Astrocyte of the spinal cord (primary cell): ENCODE results near the gene PIK3R2.
A peak's percentile ranks its signal among the peaks of the same experiment; 100 is the strongest.

Experiments
- DNase-seq: peaks from one replicate; pipeline ENCODE4 v3.0.0; 2011; ENCODE audit warnings: low read depth, low spot score
- H3K4me3 ChIP-seq: 2 replicates; pipeline ENCODE4 v1.5.1; 2011; ENCODE audit warnings: low read depth, mild to moderate bottlenecking, low read length, moderate library complexity
- in situ Hi-C: cut with HindIII; loops from 2 replicates; pipeline ENCODE4 v1.10.0; 2017; ENCODE audit warnings: low sequenced_read_pairs
- TF ChIP-seq, protein P1 (sequence below): IDR thresholded peaks from 2 replicates; pipeline ENCODE4 v1.5.1; 2012; ENCODE audit warnings: low read depth, mild to moderate bottlenecking, low read length, inconsistent platforms

Gene PIK3R2

DNA sequence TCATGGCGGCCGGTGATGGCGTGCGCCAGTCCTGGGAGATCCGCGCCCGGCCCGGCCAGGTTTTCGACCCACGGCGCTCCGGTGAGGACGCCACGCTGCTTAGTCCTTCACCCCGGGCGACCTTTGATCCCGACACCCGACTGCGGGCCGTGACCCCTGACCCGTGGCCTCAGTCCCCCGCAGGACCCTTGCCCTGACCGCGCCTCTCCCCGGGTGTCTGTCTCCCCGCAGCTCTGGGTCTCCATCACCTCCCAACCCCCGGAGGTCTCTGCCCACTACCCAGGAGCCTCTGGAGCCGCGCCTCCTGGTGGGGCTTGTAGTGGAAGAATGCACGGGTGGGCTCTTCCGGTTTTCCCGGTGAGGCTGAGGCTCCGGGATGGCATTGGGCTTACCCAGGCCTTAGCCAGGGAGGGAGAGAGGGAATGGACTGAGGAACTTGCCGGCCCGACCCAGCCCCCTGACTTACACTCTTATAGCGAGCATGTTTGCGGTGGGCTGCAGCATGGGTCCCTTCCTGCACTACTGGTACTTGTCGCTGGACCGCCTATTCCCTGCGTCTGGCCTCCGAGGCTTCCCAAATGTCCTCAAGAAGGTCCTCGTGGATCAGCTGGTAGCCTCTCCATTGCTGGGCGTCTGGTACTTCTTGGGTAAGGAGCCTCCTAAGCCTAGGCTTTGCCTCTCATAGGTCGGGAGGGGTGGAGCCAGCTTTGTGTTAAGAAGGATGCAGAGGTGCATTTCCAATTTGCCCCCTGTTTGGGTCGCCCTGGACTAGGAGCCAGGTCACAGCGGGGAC, 40.6 kb downstream of the PIK3R2 start:
- in situ Hi-C loops = no loop called here
- TF ChIP-seq, protein P1, sequence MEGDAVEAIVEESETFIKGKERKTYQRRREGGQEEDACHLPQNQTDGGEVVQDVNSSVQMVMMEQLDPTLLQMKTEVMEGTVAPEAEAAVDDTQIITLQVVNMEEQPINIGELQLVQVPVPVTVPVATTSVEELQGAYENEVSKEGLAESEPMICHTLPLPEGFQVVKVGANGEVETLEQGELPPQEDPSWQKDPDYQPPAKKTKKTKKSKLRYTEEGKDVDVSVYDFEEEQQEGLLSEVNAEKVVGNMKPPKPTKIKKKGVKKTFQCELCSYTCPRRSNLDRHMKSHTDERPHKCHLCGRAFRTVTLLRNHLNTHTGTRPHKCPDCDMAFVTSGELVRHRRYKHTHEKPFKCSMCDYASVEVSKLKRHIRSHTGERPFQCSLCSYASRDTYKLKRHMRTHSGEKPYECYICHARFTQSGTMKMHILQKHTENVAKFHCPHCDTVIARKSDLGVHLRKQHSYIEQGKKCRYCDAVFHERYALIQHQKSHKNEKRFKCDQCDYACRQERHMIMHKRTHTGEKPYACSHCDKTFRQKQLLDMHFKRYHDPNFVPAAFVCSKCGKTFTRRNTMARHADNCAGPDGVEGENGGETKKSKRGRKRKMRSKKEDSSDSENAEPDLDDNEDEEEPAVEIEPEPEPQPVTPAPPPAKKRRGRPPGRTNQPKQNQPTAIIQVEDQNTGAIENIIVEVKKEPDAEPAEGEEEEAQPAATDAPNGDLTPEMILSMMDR = no peak
- H3K4me3 ChIP-seq = peak overlapping the region; percentile 81
- DNase-seq = no peak

DNA sequence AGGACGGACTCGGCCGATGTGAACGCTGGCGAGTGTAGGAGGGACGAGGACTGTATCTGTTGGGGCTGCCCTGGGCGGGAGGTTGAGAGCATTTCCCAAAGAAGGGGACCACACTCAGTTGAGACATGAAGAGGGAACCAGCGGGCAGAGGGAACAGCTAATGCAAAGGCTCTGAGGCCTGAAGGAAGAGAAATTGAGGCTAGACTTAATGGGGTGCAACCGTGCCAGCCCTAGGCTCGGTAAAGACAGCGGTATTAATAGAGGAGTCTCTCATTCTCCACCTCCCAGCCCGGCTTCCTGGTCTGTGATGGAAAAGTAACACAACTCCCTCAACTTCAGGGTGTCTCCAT, 41.2 kb downstream of the PIK3R2 start:
- peak overlapping the region; percentile 81 for H3K4me3 ChIP-seq
- in situ Hi-C loops = no loop called here
- no peak for DNase-seq
- TF ChIP-seq, protein P1 = no peak

DNA sequence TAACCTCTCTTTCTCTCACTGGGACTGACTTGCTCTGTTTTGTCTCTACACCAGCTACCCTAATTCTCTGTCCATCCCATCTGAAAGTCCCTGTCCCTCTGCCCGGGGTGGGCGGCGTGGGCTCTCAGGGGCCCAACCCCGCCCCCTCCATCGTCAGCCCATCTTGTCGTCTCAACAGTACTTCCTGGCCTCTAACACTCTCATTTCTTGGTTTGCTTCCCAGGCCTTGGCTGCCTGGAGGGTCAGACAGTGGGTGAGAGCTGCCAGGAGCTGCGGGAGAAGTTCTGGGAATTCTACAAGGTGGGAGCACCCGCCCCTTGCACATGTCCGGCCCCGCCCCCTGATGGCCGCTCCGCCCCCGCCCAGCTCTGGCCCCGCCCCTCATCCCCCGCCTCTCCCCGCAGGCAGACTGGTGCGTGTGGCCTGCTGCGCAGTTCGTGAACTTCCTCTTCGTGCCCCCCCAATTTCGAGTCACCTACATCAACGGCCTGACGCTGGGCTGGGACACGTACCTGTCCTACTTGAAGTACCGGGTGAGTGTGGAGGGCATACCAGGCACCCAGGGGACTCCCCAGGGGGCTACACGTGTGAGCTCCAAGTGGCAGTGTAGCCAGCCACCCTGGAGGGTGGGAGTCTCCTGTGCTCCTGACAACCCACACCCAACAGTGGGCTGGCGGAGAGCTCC, 41.7 kb downstream of the PIK3R2 start:
- no peak overlapping the region for H3K4me3 ChIP-seq
- peak; percentile 37 for DNase-seq
- in situ Hi-C loops = no loop called here
- TF ChIP-seq, protein P1 = no peak

DNA sequence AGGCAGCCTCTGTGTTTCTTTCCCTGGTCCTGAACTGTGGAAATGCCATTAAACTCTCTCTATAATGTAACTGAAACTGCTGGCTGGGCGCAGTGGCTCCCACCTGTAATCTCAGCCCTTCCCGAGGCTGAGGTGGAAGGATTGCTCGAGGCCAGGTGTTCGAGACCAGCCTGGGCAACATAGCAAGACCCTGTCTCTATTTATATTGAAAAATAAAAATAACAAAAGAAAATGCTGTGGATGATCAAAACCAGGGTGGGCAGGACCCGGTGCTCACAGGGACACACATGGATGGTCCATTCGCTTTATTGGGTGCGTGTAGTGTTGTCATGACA, 43.5 kb downstream of the PIK3R2 start:
- TF ChIP-seq, protein P1 = no peak
- no peak overlapping the region for H3K4me3 ChIP-seq
- DNase-seq = no peak
- in situ Hi-C loops = no loop called here

DNA sequence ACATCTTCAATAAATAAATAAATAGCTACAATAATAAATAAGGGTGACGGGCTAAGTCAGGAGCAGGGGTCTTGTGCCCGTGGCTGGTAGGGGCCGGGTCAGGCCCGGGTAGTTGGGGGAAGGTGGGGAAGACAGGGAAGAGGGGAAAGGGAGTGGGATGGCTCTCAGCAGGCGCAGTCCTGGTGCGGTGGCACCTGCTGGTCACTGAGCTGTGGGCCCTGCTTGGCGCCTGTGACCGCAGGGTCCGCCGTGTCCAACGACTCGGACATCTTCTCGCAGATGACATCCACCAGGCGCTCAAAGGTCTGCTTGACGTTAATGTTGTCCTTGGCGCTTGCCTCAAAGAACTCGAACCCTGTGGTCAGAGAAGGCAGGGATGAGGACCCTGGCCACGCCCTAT, 44.3 kb downstream of the PIK3R2 start:
- DNase-seq = no peak
- in situ Hi-C loops = no loop called here
- TF ChIP-seq, protein P1 = no peak
- H3K4me3 ChIP-seq = no peak overlapping the region

DNA sequence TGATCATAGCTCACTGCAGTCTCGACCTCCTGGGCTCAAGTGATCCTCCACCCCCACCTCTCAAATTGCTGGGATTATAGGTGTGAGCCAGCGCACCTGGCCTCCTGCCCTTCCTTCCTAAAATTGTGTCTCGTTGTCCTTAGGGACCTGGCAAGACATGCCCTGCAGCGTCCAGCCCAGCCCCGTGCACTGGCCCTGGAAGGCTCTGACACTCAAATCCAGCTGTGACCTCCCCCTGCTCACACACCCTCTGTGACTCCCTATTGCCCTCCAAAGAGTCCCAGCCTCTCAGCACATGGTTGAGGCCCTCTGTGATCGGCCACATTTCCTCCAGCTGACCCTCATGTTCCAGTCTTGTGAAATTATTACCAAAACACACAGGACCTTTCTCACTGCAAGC, 45.0 kb downstream of the PIK3R2 start:
- DNase-seq = no peak
- in situ Hi-C loops = no loop called here
- no peak overlapping the region for H3K4me3 ChIP-seq
- TF ChIP-seq, protein P1 = no peak
